ENCODE data around the gene AIRE.
"Not testable (repeated sequence)": the region's sequence is repeated elsewhere in the genome, so short reads cannot be mapped to it uniquely, and the experiment has no call there.

AIRE gene

GRCh38 chr21:44291936-44292811, 6.5 kb downstream of the AIRE start:
- peak; percentile 11 for DNase-seq (ENCODE audit: low spot score)

GRCh38 chr21:44292812-44293195, 7.1 kb downstream of the AIRE start:
- no peak for DNase-seq (ENCODE audit: low spot score)

GRCh38 chr21:44293551-44294231, 8.0 kb downstream of the AIRE start:
- DNase-seq (ENCODE audit: low spot score), result no peak

- no peak for DNase-seq (ENCODE audit: low spot score)
Measured at GRCh38 chr21:44294391-44295162, 8.9 kb downstream of the AIRE start.

GRCh38 chr21:44295163-44295573, 9.5 kb downstream of the AIRE start:
- no peak for DNase-seq (ENCODE audit: low spot score)

- DNase-seq (ENCODE audit: low spot score), result no peak
Measured at GRCh38 chr21:44295646-44296045, 10.0 kb downstream of the AIRE start.

- DNase-seq (ENCODE audit: low spot score), result no peak
Measured at GRCh38 chr21:44296103-44296519, 10.4 kb downstream of the AIRE start.

GRCh38 chr21:44296916-44297315, 11.2 kb downstream of the AIRE start:
- DNase-seq (ENCODE audit: low spot score), result no peak

GRCh38 chr21:44297525-44298290, 12.0 kb downstream of the AIRE start:
- DNase-seq (ENCODE audit: low spot score), result peak; percentile 83

GRCh38 chr21:44298301-44298700, 12.6 kb downstream of the AIRE start:
- DNase-seq (ENCODE audit: low spot score), result no peak

GRCh38 chr21:44299085-44299457, 13.4 kb downstream of the AIRE start:
- DNase-seq (ENCODE audit: low spot score), result no peak

GRCh38 chr21:44299458-44300261, 14.0 kb downstream of the AIRE start, which contains the start of gene PFKL:
PFKL (plus strand) TSS chr21:44300053; CDS start chr21:44300106, 53 bp downstream.
- peak; percentile 58 for DNase-seq (ENCODE audit: low spot score)

- peak; percentile 36 for DNase-seq (ENCODE audit: low spot score)
Measured at GRCh38 chr21:44300262-44300959, 14.7 kb downstream of the AIRE start.

- DNase-seq (ENCODE audit: low spot score), result no peak
Measured at GRCh38 chr21:44301141-44301540, 15.5 kb downstream of the AIRE start.

GRCh38 chr21:44301961-44302406, 16.3 kb downstream of the AIRE start:
- DNase-seq (ENCODE audit: low spot score), result no peak

- DNase-seq (ENCODE audit: low spot score), result not testable (repeated sequence)
Measured at GRCh38 chr21:44302573-44303401, 17.1 kb downstream of the AIRE start.

- DNase-seq (ENCODE audit: low spot score), result no peak
Measured at GRCh38 chr21:44303490-44303981, 17.9 kb downstream of the AIRE start.

- DNase-seq (ENCODE audit: low spot score), result no peak
Measured at GRCh38 chr21:44304011-44304616, 18.4 kb downstream of the AIRE start.

GRCh38 chr21:44304877-44305293, 19.2 kb downstream of the AIRE start:
- peak; percentile 28 for DNase-seq (ENCODE audit: low spot score)
